ENCODE data around the gene HIVEP2. TPM values are rescaled to one million over a fixed set of nuclear protein-coding genes. Genes with fewer than 3 reads are reported as not detected.
A peak's percentile ranks its signal among the peaks of the same experiment; 100 is the strongest.

The HIVEP2 gene
- total and polyA plus RNA-seq, 2 of the 4 experiments (the other 2 are of a cell fraction) = 4.3 to 11.3 TPM

- Histone ChIP-seq H4K91ac (ENCODE audit: insufficient read depth, low read depth, low read length) (no peak overlapping the region), H3K27me3 (ENCODE audit: control insufficient read depth, insufficient read depth, low read length) (no peaks in the 10 kb centered on the region), H4K8ac (ENCODE audit: low read depth in 2 of 2, low read length in 2 of 2) (peak overlapping the region in 1 of 2 experiments; percentile 2; a peak in 1 of 4 replicates), H2BK120ac (ENCODE audit: low read depth, low read length) (no peak overlapping the region), H2BK5ac (ENCODE audit: low read depth, low read length, poor library complexity, severe bottlenecking) (no peak overlapping the region), H3K4me3 (ENCODE audit: insufficient read depth, low read depth, low read length) (no peak overlapping the region), H3K9me3 (ENCODE audit: control insufficient read depth, insufficient read depth, low read length) (no peaks in the 10 kb centered on the region), H3K4ac (ENCODE audit: low read depth, low read length) (no peak overlapping the region), H4K20me1 (ENCODE audit: insufficient read depth, low read length) (no peaks in the 10 kb centered on the region), H4K5ac (ENCODE audit: low read depth, low read length) (no peak overlapping the region), H2AK5ac (ENCODE audit: low read depth, low read length) (no peak overlapping the region), H2BK15ac (ENCODE audit: low read depth, low read length) (no peak overlapping the region), H2AFZ (replicated peaks; ENCODE audit: low read length, poor library complexity) (no peak overlapping the region), H3K36me3 (ENCODE audit: control insufficient read depth, insufficient read depth, low read length) (no peaks in the 10 kb centered on the region), H3K4me2 (ENCODE audit: low read depth, low read length) (no peak overlapping the region), H2AK9ac (replicated peaks; ENCODE audit: low read depth, low read length, poor library complexity) (no peak overlapping the region), H3K18ac (ENCODE audit: low read depth, low read length) (no peak overlapping the region), H3K9me1 (ENCODE audit: insufficient read depth, low read length) (peaks cover 8% of the 10 kb centered on the region), H3K14ac (replicated peaks; ENCODE audit: low read depth, low read length) (0 out of 2 replicates have a peak overlapping the region, but pooled peaks have one; percentile 36), H3K9ac (ENCODE audit: low read depth, low read length) (no peak overlapping the region), H2BK20ac (ENCODE audit: low read depth, low read length) (no peak overlapping the region), H3K56ac (ENCODE audit: extremely low read depth, insufficient read depth, low read length) (no peak overlapping the region), H3K27ac (ENCODE audit: insufficient read depth, low read length) (no peak overlapping the region), H3K23ac (ENCODE audit: low read depth, low read length) (no peak overlapping the region; the same call in 1 of the 2 replicates), H3K79me1 (ENCODE audit: low read depth in 1 of 2, low read length in 2 of 2) (peaks cover 6 to 41% of the 10 kb centered on the region in 2 experiments; a peak in 3 of 4 replicates), H3K4me1 (ENCODE audit: control insufficient read depth, insufficient read depth, low read length) (peaks cover 5% of the 10 kb centered on the region; the same call in 1 of the 2 replicates)
- WGBS, 2 experiments (ENCODE audit: extremely low coverage in 2 of 2, insufficient read length in 1 of 2) = no CpG with 5 or more reads among the region's 5 CpGs
- in situ Hi-C loops (cut with MboI; ENCODE audit: low sequenced_read_pairs) = loop anchor here (5.0 kb wide), 1 partner anchor 52 kb away; no protein-coding TSS in a partner anchor
- no peak for DNase-seq
- CTCF ChIA-PET = interaction anchor here (0.6 to 1.7 kb wide), 2 partner anchors 9 to 464 kb away, joined by 3 to 5 read pairs; no protein-coding TSS in a partner anchor
- no peak for TF ChIP-seq SMC3 (IDR thresholded peaks at IDR 0.05; ENCODE audit: low read depth, low read length)
- no peak for TF ChIP-seq CEBPB (IDR thresholded peaks at IDR 0.05; ENCODE audit: low read depth, low read length)
- TF ChIP-seq USF2 (IDR thresholded peaks at IDR 0.05; ENCODE audit: low read depth, low read length) = no peak
- TF ChIP-seq RCOR1 (IDR thresholded peaks at IDR 0.05; ENCODE audit: insufficient replicate concordance, low read length) = no peak
- no peak for TF ChIP-seq CTCF (conservative IDR thresholded peaks at IDR 0.05; ENCODE audit: low read depth, low read length)
- no peak for TF ChIP-seq MAFK (IDR thresholded peaks at IDR 0.05; ENCODE audit: low read depth, low read length)
- TF ChIP-seq NFE2L2 (IDR thresholded peaks at IDR 0.05; ENCODE audit: low read depth, low read length) = no peak
- no peak for TF ChIP-seq BHLHE40 (IDR thresholded peaks at IDR 0.05; ENCODE audit: low read depth, low read length)
- TF ChIP-seq CHD1 (IDR thresholded peaks at IDR 0.05; ENCODE audit: low read depth, low read length) = no peak
- intact Hi-C loops (cut with micrococcal nuclease) = loop anchor here (5.0 kb wide), 1 partner anchor 112 kb away; no protein-coding TSS in a partner anchor
- dilution Hi-C loops (cut with HindIII; ENCODE audit: low sequenced_read_pairs, unreplicated experiment) = no loop called here
- POLR2A ChIA-PET (ENCODE audit: unreplicated experiment) = interaction anchor here (0.6 kb wide), 1 partner anchor 617 kb away, joined by 3 read pairs; no protein-coding TSS in a partner anchor
- ATAC-seq (ENCODE audit: low read depth) = no peak
- no TSS peak for BruUV-seq (replicated peaks)
Measured at GRCh38 chr6:142830116-142830710, 114.8 kb downstream of the HIVEP2 start.
